Upper lobe of left lung (tissue), 4 donors: Measurements from ENCODE around the gene ALPK1.

Source experiments
- CTCF ChIP-seq, 6 experiments: fragments of 450-650 bp in 4 of 6; fragments of 200-600 bp in 2 of 6; sonication (generic) in 2 of 6; IDR thresholded peaks; one replicate each; pipeline ENCODE4 v1.5.1; 2016 to 2019; ENCODE audit warnings: antibody characterized with exemption in 6 of 6
- POLR2A ChIP-seq, 4 donors: fragments of 450-650 bp; IDR thresholded peaks; one replicate each; pipeline ENCODE4 v1.5.1; 2016 to 2017; ENCODE audit warnings: antibody characterized with exemption in 4 of 4, mild to moderate bottlenecking in 2 of 4
- POLR2AphosphoS5 ChIP-seq, 2 donors: sonication (generic); formaldehyde crosslinking; IDR thresholded peaks; one replicate each; pipeline ENCODE4 v1.5.1; 2017; ENCODE audit warnings: antibody characterized with exemption in 2 of 2

- no peak for TF ChIP-seq POLR2A (IDR thresholded peaks at IDR 0.05)
- TF ChIP-seq CTCF (IDR thresholded peaks at IDR 0.05) = no peak
- TF ChIP-seq POLR2AphosphoS5 (IDR thresholded peaks at IDR 0.05) = no peak
These were observed 104.9 kb downstream of the ALPK1 start for GRCh38 chr4:112402098-112402497.
